ENCODE measurements around the gene PLA2G6. TPM values are rescaled to one million over a fixed set of nuclear protein-coding genes. Genes with fewer than 3 reads are reported as not detected.

Gene PLA2G6
- total and polyA plus RNA-seq, 9 of the 15 experiments (the other 6 are each of a cell fraction or from before 2014, with no cell fraction given), result 0.11 to 12.2 (median 9.7) TPM

- H3K27ac ChIP-seq (ENCODE audit: extremely low read depth, low read depth, low read length), result no peak overlapping the region
- no peaks in the 10 kb centered on the region for H4K20me1 ChIP-seq (replicated peaks; ENCODE audit: control insufficient read depth, insufficient read depth, low read length)
- H3K36me3 ChIP-seq (ENCODE audit: control insufficient read depth, insufficient read depth, low read length), result no peaks in the 10 kb centered on the region
- H3K9me3 ChIP-seq (replicated peaks; ENCODE audit: control insufficient read depth, insufficient read depth, low read depth, low read length), result no peaks in the 10 kb centered on the region
- no TSS peak for BruUV-seq (replicated peaks)
- H3K4me2 ChIP-seq (ENCODE audit: insufficient read depth, low read length), result no peak overlapping the region
- no peak overlapping the region for H2AFZ ChIP-seq (ENCODE audit: low read depth, low read length)
- no peak overlapping the region for H3K4me3 ChIP-seq
- no peak for ATAC-seq
- intact Hi-C loops (cut with micrococcal nuclease) (no loop called here), in situ Hi-C loops (cut with MboI) (no loop called here)
- FAIRE-seq, result no peak
- H3K4me1 ChIP-seq (replicated peaks in 1 of 2; ENCODE audit: control insufficient read depth in 2 of 2, insufficient read depth in 2 of 2, low read length in 2 of 2), result peaks cover 18 to 37% of the 10 kb centered on the region in 2 experiments
- TF ChIP-seq SAFB (IDR thresholded peaks at IDR 0.05; ENCODE audit: borderline replicate concordance, low read depth, low read length) (no peak), ESRRA (IDR thresholded peaks at IDR 0.05; ENCODE audit: borderline replicate concordance, low read depth) (no peak), HDAC6 (IDR thresholded peaks at IDR 0.05; ENCODE audit: low read depth, low read length) (no peak), MEIS2 (IDR thresholded peaks at IDR 0.05; ENCODE audit: partially characterized antibody) (no peak), HNRNPH1 (optimal IDR thresholded peaks at IDR 0.05; ENCODE audit: low read depth, low read length) (no peak), ZSCAN29 (IDR thresholded peaks at IDR 0.05) (no peak), ZNF175 (CRISPR knock-in tag; IDR thresholded peaks at IDR 0.05; ENCODE audit: low read depth) (no peak), KAT7 (CRISPR knock-in tag; IDR thresholded peaks at IDR 0.05; ENCODE audit: borderline replicate concordance) (no peak), BHLHE40 (IDR thresholded peaks at IDR 0.05; ENCODE audit: low read length) (no peak), STAT5B (CRISPR knock-in tag; IDR thresholded peaks at IDR 0.05) (no peak), E2F8 (IDR thresholded peaks at IDR 0.05; ENCODE audit: low read depth, partially characterized antibody) (no peak), PTRF (tag; IDR thresholded peaks at IDR 0.05) (no peak), RHOXF2B (CRISPR knock-in tag; conservative IDR thresholded peaks at IDR 0.05) (no peak), BCL6 (CRISPR knock-in tag; IDR thresholded peaks at IDR 0.05) (no peak), HMGN3 (IDR thresholded peaks at IDR 0.05; ENCODE audit: borderline replicate concordance, extremely low read depth, insufficient read length, low read depth, low read length) (no peak), NR0B1 (IDR thresholded peaks at IDR 0.05; ENCODE audit: partially characterized antibody) (no peak), ZNF133 (CRISPR knock-in tag; IDR thresholded peaks at IDR 0.05) (no peak), ZNF282 (CRISPR knock-in tag; IDR thresholded peaks at IDR 0.05) (no peak), SRF (CRISPR knock-in tag; IDR thresholded peaks at IDR 0.05) (no peak)
- TF ChIP-seq, protein P1, sequence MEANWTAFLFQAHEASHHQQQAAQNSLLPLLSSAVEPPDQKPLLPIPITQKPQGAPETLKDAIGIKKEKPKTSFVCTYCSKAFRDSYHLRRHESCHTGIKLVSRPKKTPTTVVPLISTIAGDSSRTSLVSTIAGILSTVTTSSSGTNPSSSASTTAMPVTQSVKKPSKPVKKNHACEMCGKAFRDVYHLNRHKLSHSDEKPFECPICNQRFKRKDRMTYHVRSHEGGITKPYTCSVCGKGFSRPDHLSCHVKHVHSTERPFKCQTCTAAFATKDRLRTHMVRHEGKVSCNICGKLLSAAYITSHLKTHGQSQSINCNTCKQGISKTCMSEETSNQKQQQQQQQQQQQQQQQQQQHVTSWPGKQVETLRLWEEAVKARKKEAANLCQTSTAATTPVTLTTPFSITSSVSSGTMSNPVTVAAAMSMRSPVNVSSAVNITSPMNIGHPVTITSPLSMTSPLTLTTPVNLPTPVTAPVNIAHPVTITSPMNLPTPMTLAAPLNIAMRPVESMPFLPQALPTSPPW (CRISPR knock-in tag; IDR thresholded peaks at IDR 0.05), result no peak
- ChIA-PET POLR2A (interaction anchor here (0.5 to 0.8 kb wide), 2 partner anchors 75 to 134 kb away, joined by 3 to 4 read pairs; no protein-coding TSS in a partner anchor), CTCF (ENCODE audit: low intra/inter-chr PET ratio) (no interaction called here)
- WGBS (ENCODE audit: insufficient coverage, low coverage, missing lambda C conversion rate), result 80% methylated on average over 9 of the region's 10 CpGs
- no peak for DNase-seq (ENCODE audit: extremely low read depth in 1 of 4, low spot score in 3 of 4)
- H3K79me2 ChIP-seq (ENCODE audit: control insufficient read depth, insufficient read depth, low read length), result no peaks in the 10 kb centered on the region
- no peak overlapping the region; a peak in 1 of 4 replicates for H3K9ac ChIP-seq (ENCODE audit: insufficient read depth in 1 of 2, low read depth in 2 of 2, low read length in 2 of 2)
- no peaks in the 10 kb centered on the region for H3K27me3 ChIP-seq (ENCODE audit: control insufficient read depth in 2 of 2, insufficient read depth in 2 of 2, low read length in 2 of 2)
- H3K9me1 ChIP-seq (ENCODE audit: control insufficient read depth, insufficient read depth, low read length), result peaks cover 3% of the 10 kb centered on the region
Observed at GRCh38 chr22:38129021-38129420, 52.6 kb downstream of the PLA2G6 start.

Data from K562 (cell line).